HG02623 (cell line): Measurements from ENCODE around the gene TP53BP2.
"Not testable (repeated sequence)": the region's sequence is repeated elsewhere in the genome, so short reads cannot be mapped to it uniquely, and the experiment has no call there.

Experiments
- ATAC-seq: cut with Tn5 transposase; IDR thresholded peaks from one replicate; pipeline ENCODE4 v1.9.1; 2021; ENCODE audit warnings: moderate library complexity; ENCODE audit not compliant: unreplicated experiment

TP53BP2 gene, protein sequence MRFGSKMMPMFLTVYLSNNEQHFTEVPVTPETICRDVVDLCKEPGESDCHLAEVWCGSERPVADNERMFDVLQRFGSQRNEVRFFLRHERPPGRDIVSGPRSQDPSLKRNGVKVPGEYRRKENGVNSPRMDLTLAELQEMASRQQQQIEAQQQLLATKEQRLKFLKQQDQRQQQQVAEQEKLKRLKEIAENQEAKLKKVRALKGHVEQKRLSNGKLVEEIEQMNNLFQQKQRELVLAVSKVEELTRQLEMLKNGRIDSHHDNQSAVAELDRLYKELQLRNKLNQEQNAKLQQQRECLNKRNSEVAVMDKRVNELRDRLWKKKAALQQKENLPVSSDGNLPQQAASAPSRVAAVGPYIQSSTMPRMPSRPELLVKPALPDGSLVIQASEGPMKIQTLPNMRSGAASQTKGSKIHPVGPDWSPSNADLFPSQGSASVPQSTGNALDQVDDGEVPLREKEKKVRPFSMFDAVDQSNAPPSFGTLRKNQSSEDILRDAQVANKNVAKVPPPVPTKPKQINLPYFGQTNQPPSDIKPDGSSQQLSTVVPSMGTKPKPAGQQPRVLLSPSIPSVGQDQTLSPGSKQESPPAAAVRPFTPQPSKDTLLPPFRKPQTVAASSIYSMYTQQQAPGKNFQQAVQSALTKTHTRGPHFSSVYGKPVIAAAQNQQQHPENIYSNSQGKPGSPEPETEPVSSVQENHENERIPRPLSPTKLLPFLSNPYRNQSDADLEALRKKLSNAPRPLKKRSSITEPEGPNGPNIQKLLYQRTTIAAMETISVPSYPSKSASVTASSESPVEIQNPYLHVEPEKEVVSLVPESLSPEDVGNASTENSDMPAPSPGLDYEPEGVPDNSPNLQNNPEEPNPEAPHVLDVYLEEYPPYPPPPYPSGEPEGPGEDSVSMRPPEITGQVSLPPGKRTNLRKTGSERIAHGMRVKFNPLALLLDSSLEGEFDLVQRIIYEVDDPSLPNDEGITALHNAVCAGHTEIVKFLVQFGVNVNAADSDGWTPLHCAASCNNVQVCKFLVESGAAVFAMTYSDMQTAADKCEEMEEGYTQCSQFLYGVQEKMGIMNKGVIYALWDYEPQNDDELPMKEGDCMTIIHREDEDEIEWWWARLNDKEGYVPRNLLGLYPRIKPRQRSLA

GRCh38 chr1:223845810-223846682, at the start of gene TP53BP2:
TP53BP2 (minus strand) TSS chr1:223845947; CDS start chr1:223845680, 267 bp downstream.
- peak; percentile 70 for ATAC-seq

DNA sequence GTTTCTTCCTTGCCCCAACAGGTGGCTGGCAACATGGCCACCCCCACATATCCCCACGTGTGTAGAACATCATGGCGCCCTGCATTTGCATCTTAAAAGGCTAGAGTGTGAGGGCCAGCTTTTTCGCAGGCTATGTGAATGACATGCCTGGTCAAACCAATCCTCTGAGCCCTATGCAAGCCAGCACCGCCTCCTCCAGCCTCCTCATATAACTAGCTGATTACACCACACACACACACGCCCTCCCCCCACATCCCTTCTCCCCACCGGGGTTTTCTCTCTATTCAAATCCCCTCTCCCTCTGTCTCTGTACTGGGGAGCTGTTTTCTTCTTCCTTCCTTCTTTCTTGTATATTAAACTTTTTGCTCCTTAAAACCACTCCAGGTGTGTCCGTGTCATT, 44.7 kb upstream of the TP53BP2 start:
- not testable (repeated sequence) for ATAC-seq

GRCh38 chr1:223889319-223889718, 43.6 kb upstream of the TP53BP2 start:
- not testable (repeated sequence) for ATAC-seq

- ATAC-seq = no peak
These were observed 42.1 kb upstream of the TP53BP2 start for GRCh38 chr1:223887747-223888418.

DNA sequence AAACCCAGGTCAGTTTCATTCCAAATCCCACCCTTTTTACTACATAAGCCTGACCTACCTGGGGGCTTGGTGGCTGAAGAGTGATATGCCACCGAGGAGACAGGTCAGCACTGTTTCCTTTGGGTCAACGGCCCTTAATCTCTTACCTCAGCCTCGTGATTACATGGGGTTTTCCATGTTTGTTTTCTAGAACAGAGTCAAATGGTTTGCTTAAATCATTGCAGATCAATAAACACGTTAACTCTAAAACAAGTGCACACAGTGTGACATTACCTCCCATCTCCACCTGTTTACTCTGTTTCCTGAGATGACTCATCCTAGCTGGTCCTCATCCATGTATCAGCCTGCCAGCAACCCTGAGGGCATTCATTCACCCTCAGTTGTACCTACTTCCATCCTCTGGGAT, 40.8 kb upstream of the TP53BP2 start:
- no peak for ATAC-seq

GRCh38 chr1:223885614-223886013, 39.9 kb upstream of the TP53BP2 start:
- ATAC-seq = no peak

GRCh38 chr1:223878598-223879325, 33.0 kb upstream of the TP53BP2 start:
- no peak for ATAC-seq

DNA sequence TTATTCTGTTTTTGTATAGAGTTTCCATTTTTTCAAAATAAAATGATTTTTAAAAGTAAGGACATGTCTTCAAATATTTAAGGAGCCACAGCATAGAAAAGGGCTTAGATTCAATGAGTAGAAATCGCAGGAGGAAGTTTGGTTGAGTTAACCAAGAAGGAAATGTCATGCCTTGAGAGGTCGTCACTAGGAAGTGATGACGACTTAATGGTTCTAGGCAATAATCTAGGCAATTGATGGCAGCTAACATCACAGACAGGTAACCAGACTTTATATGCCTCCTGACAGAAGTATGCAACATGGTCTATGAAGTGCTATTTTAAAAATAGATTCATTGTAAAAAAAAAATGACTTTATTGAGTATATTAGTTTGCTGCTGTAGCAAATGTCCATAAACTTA, 32.1 kb upstream of the TP53BP2 start:
- no peak for ATAC-seq

GRCh38 chr1:223876590-223876989, 30.8 kb upstream of the TP53BP2 start:
- ATAC-seq = no peak

DNA sequence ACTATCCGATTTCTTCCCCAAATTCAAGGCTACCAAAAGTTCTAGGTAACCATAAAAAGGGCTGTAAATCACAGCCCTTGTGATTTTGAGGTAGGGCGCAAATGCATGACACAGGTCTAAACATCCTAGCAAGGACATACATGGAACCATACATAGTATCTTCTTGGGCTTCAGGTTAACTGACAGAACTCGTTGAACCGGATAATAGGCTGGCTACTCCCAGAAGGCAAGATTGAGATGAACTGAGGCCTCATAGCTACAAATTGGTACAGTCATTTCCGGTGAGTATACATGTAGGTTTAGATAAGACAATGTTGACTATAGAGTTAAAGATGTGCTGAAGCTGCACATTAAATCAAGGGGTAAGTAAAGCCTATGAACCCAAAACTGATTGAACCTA, 27.3 kb upstream of the TP53BP2 start:
- no peak for ATAC-seq

DNA sequence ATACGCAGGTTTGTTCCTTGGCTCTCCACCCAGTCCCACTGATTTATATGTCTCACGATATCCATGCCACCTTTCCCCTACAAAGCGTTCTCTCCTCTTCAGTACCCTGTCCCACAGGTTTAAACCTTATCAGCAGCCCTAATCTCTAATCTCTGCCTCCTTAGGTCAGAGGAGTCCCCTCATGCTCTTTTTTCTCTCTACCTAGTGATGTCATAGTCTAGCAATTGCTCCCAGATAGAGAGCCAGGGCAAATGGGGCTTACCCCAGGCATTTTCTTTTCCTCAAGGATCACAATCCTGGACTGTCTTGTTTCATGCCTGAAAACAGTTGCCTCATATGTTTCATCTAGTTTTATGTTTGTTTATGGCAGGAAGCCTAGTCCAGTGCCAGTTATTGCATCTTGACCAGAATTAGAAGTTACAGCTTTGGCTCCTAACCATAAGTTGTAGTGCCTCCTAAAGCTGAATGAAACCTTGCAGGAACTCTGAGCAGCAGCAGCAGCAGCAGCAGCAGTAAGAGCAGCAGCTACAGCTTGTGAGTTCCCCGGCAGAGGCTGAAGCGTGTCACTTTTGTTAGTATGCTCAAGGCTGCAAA, 26.7 kb upstream of the TP53BP2 start:
- no peak for ATAC-seq

DNA sequence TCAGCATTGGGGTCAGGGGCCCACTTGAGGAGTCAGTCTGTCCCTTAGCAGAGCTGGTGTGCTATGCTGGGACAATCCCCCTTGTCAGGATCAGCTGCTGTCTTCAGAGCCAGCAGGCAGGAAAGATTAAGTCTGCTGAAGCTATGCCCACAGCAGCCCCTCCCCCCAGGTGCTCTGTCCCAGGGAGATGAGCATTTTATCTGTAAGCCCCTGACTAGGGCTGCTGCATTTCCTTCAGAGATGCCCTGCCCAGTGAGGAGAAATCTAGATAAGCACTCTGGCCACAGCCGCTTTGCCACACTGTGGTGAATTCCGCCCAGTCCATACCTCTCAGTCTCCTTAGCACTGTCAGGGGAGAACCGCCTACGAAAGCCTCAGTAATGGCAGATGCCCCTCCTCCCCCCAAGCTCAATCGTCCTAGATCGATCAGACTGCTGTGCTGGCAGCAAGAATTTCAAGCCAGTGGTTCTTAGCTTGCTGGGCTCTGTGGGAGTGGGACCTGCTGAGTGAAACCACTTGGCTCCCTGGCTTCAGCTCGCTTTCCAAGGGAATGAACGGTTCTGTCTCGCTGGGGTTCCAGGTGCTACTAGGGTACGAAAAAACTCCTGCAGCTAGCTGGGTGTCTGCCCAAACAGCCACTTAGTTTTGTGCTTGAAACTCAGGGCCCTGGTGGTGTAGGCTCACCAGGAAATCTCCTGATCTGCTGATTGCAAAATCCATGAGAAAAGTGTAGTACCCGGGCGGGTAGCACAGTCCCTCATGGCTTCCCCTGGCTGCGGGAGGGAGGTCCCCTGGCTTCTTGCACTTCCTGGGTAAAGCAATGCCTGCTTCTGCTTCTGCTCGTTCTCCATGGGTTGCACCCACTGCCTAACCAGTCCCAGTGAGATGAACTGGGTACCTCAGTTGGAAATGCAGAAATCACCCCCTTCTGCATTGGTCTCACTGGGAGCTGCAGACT, 25.1 kb upstream of the TP53BP2 start:
- ATAC-seq = no peak

DNA sequence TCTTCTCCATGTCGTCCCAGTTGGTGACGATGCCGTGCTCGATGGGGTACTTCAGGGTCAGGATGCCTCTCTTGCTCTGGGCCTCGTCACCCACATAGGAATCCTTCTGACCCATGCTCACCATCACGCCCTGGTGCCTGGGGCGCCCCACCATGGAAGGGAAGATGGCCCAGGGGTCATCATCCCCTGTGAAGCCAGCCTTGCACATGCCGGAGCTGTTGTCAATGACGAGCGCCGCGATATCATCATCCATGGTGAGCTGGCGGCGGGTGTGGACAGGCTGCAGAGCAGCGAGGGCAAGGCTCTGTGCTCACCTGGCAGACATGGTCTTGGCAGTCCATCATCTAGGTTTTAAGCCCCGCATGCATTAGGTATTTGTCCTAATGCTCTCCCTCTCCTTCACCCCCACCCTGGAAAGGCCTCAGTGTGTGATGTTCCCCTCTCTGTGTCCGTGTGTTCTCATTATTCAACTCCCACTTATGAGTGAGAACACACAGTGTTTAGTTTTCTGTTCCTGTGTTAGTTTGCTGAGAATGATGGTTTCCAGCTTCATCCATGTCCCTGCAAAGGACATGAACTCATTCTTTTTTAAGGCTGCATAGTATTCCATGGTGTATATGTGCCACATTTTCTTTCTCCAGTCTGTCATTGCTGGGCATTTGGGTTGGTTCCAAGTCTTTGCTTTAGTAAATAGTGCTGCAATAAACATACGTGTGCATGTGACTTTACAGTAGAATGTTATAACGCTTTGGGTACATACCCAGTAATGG, 19.0 kb upstream of the TP53BP2 start:
- not testable (repeated sequence) for ATAC-seq

DNA sequence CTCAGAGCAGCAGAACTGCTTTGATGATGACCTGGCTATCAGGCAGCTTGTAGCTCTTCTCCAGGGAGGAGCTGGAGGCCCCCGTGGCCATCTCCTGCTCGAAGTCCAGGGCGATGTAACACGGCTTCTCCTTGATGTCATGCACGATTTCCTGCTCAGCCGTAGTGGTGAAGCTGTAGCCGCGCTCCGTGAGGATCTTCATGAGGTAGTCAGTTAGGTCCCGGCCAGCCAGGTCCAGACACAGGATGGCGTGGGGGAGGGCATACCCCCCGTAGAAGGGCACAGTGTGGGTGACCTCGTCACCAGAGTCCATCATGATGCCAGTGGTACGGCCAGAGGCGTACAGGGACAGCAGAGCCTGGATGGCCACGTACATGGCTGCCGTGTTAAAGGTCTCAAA, 18.3 kb upstream of the TP53BP2 start:
- no peak for ATAC-seq

DNA sequence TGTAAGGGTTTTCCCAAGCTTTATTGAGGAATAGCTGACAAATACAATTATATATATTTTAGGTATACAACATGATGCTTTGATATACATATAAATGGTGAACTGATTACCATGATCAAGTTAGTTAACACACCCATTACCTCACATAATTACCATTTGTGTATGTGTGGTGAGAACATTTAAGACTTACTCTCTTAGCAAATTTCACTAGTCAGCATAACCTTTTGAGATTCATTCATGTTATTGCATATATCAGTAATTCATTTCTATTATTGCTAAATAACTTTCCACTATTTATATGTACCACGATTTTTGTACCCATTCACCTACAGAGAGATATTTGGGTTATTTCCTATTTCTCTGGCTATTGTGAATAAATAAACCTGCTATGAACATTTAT, 16.2 kb upstream of the TP53BP2 start:
- ATAC-seq = no peak

DNA sequence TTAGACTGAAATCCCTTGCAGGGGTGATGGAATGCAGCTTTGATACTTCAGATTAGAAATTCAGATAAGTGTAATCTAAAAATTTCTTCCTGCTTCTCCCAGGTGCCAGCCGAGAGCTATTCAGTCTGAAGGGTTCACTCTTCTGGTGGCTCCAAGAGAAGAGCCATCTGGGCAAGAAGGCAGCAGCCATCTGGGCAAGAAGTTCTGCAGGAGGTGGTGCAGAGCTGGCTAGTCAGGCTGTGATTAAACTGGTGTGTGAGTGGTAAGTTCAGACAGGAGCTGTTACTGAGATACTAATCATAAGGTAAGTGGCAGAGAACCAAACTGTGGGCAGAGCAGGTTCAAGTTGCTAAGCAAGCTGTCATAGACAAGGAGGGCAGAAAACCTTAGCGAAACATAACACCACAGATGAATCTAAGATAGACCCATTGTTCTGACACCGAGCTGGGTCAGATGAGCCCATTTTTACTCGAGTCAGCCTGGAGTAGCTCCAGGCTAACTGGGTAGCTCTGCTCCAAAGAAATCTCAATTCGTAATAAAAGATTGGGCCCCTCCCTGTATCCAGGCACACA, 14.4 kb upstream of the TP53BP2 start:
- ATAC-seq = no peak

DNA sequence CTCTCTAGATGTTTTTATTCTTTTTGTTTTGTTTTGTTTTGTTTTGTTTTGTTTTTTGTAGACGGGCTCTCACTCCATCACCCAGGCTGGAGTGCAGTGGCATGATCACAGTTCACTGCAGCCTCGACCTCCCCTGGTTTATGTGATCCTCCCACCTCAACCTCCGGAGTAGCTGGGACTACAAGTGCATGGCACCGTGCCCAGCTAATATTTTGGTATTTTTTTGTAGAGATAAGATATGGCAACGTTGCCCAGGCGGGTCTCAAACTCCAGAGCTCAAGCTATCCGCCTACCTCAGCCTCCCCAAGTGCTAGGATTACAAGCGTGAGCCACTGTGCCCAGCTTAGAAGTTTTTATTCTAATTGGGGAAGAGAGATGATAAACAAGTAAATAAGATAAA, 13.3 kb upstream of the TP53BP2 start:
- ATAC-seq = no peak
